ENCODE data around the gene ARHGEF26. TPM values are rescaled to one million over a fixed set of nuclear protein-coding genes. Genes with fewer than 3 reads are reported as not detected.

ARHGEF26 gene
- polyA plus RNA-seq, 1 donor (not counting 4 experiments of a cell fraction or from before 2014, with no cell fraction given), result 2.2 TPM

DNA sequence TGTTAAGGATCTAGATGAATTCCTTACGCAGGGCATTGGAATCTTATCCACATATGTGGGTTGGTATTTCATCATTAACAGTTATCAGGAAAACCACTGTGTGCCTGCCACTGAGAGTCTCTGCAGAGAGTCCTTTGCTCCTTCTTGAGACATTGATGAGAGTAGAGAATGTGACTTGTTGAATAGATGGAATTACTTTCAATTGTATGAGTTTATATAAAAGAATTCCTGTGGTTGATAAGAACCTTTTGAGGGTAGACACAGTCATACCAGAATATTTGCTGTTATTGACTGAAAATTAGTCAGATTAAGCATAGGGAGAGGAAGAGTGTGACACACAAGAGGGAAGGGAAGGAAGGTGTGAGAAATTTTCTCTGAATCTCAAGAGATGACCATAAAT, 30.8 kb downstream of the ARHGEF26 start:
- DNase-seq (ENCODE audit: low read depth, low spot score) (no peak), FAIRE-seq (peak; percentile 64)
- no peak overlapping the region for H2AFZ ChIP-seq (ENCODE audit: control insufficient read depth, low read length)
- H3K9ac ChIP-seq (ENCODE audit: control insufficient read depth, extremely low read depth, insufficient read depth, low read length), result no peak overlapping the region
- no peak overlapping the region for H3K27ac ChIP-seq (ENCODE audit: control insufficient read depth, insufficient read depth, low read length)
- peaks cover 9% of the 10 kb centered on the region for H3K4me1 ChIP-seq (ENCODE audit: control insufficient read depth, extremely low read depth, insufficient read depth, low read length)
- no peaks in the 10 kb centered on the region for H3K79me2 ChIP-seq (ENCODE audit: control insufficient read depth, insufficient read depth, low read length)
- no peaks in the 10 kb centered on the region for H3K36me3 ChIP-seq (ENCODE audit: control insufficient read depth in 2 of 2, extremely low read depth in 1 of 2, insufficient read depth in 2 of 2, low read length in 2 of 2)
- no peaks in the 10 kb centered on the region for H3K9me3 ChIP-seq (ENCODE audit: control insufficient read depth, low read depth, low read length)
- dilution Hi-C loops (cut with MboI; ENCODE audit: extremely low pct_ligation_motif_present, low sequenced_read_pairs), result no loop called here
- no peak overlapping the region for H3K4me2 ChIP-seq (ENCODE audit: control insufficient read depth, extremely low read depth, insufficient read depth, low read depth, low read length)
- no peaks in the 10 kb centered on the region for H4K20me1 ChIP-seq (ENCODE audit: control insufficient read depth, extremely low read depth, insufficient read depth, low read length)
- H3K4me3 ChIP-seq (ENCODE audit: control insufficient read depth in 2 of 3, extremely low read depth in 1 of 3, insufficient read depth in 2 of 3, low read depth in 1 of 3, low read length in 3 of 3), result no peak overlapping the region
- no peaks in the 10 kb centered on the region for H3K9me1 ChIP-seq (ENCODE audit: control insufficient read depth, extremely low read depth, insufficient read depth, low read length)
- no peaks in the 10 kb centered on the region for H3K27me3 ChIP-seq (ENCODE audit: control insufficient read depth, extremely low read depth, insufficient read depth, low read length)
- TF ChIP-seq, protein P1, sequence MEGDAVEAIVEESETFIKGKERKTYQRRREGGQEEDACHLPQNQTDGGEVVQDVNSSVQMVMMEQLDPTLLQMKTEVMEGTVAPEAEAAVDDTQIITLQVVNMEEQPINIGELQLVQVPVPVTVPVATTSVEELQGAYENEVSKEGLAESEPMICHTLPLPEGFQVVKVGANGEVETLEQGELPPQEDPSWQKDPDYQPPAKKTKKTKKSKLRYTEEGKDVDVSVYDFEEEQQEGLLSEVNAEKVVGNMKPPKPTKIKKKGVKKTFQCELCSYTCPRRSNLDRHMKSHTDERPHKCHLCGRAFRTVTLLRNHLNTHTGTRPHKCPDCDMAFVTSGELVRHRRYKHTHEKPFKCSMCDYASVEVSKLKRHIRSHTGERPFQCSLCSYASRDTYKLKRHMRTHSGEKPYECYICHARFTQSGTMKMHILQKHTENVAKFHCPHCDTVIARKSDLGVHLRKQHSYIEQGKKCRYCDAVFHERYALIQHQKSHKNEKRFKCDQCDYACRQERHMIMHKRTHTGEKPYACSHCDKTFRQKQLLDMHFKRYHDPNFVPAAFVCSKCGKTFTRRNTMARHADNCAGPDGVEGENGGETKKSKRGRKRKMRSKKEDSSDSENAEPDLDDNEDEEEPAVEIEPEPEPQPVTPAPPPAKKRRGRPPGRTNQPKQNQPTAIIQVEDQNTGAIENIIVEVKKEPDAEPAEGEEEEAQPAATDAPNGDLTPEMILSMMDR (optimal IDR thresholded peaks at IDR 0.05 in 1 of 3, IDR thresholded peaks at IDR 0.05 in 1 of 3, conservative IDR thresholded peaks at IDR 0.05 in 1 of 3; ENCODE audit: extremely low read depth in 1 of 3, insufficient read depth in 2 of 3, low read length in 3 of 3), result no peak
- no peak for TF ChIP-seq EZH2 (IDR thresholded peaks at IDR 0.05; ENCODE audit: low read length)

DNA sequence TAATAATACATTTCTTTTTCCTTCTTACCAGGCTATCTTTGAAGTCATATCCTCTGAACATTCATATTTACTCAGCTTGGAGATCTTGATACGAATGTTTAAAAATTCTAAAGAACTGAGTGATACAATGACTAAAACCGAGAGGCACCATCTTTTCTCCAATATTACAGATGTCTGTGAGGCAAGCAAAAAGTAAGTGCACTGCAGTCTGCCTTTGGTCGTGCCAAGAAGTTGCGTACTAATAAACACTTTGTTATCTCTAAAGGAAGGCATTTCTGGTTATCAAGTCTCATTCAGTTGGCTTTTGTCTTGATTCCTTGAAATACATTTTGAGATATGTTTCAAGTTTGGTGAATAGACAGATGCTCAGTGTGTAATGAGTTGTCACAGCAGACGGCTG, 31.6 kb downstream of the ARHGEF26 start:
- no peaks in the 10 kb centered on the region for H3K9me3 ChIP-seq (ENCODE audit: control insufficient read depth, low read depth, low read length)
- TF ChIP-seq, protein P1 (optimal IDR thresholded peaks at IDR 0.05 in 1 of 3, IDR thresholded peaks at IDR 0.05 in 1 of 3, conservative IDR thresholded peaks at IDR 0.05 in 1 of 3; ENCODE audit: extremely low read depth in 1 of 3, insufficient read depth in 2 of 3, low read length in 3 of 3), result no peak
- TF ChIP-seq EZH2 (IDR thresholded peaks at IDR 0.05; ENCODE audit: low read length), result no peak
- no peaks in the 10 kb centered on the region for H4K20me1 ChIP-seq (ENCODE audit: control insufficient read depth, extremely low read depth, insufficient read depth, low read length)
- no peak overlapping the region for H3K27ac ChIP-seq (ENCODE audit: control insufficient read depth, insufficient read depth, low read length)
- no peaks in the 10 kb centered on the region for H3K27me3 ChIP-seq (ENCODE audit: control insufficient read depth, extremely low read depth, insufficient read depth, low read length)
- H2AFZ ChIP-seq (ENCODE audit: control insufficient read depth, low read length), result no peak overlapping the region
- no peak overlapping the region for H3K9ac ChIP-seq (ENCODE audit: control insufficient read depth, extremely low read depth, insufficient read depth, low read length)
- no peak overlapping the region for H3K4me3 ChIP-seq (ENCODE audit: control insufficient read depth in 2 of 3, extremely low read depth in 1 of 3, insufficient read depth in 2 of 3, low read depth in 1 of 3, low read length in 3 of 3)
- no peaks in the 10 kb centered on the region for H3K36me3 ChIP-seq (ENCODE audit: control insufficient read depth in 2 of 2, extremely low read depth in 1 of 2, insufficient read depth in 2 of 2, low read length in 2 of 2)
- dilution Hi-C loops (cut with MboI; ENCODE audit: extremely low pct_ligation_motif_present, low sequenced_read_pairs), result no loop called here
- H3K4me2 ChIP-seq (ENCODE audit: control insufficient read depth, extremely low read depth, insufficient read depth, low read depth, low read length), result no peak overlapping the region
- H3K4me1 ChIP-seq (ENCODE audit: control insufficient read depth, extremely low read depth, insufficient read depth, low read length), result peaks cover 9% of the 10 kb centered on the region
- H3K9me1 ChIP-seq (ENCODE audit: control insufficient read depth, extremely low read depth, insufficient read depth, low read length), result no peaks in the 10 kb centered on the region
- DNase-seq (ENCODE audit: low read depth, low spot score), result no peak
- FAIRE-seq, result no peak
- no peaks in the 10 kb centered on the region for H3K79me2 ChIP-seq (ENCODE audit: control insufficient read depth, insufficient read depth, low read length)

Measured in keratinocyte (primary cell).